Left lung (tissue), 10 donors: Measurements from ENCODE around the gene ZNF491. TPM values are rescaled to one million over a fixed set of nuclear protein-coding genes. Genes with fewer than 3 reads are reported as not detected.
"Not testable (repeated sequence)": the region's sequence is repeated elsewhere in the genome, so short reads cannot be mapped to it uniquely, and the experiment has no call there.

Experiments
- ATAC-seq: fragments of 200-7000 bp; cut with Tn5 transposase; one replicate; pipeline ENCODE4 v1.9.1; 2020; ENCODE audit warnings: moderate library complexity
- DNase-seq, 4 donors: peaks; one replicate each; pipeline ENCODE4 v3.0.0-alpha.2; 2013 to 2020
- H3K27ac ChIP-seq, 2 donors: fragments of 200-600 bp; sonication (generic) in 1 of 2; one replicate each; pipeline versions ENCODE4 v1.5.0 to v1.8.0; 2020 to 2021
- H3K27me3 ChIP-seq, 2 donors: fragments of 200-600 bp; sonication (generic) in 1 of 2; one replicate each; pipeline versions ENCODE4 v1.5.0 to v1.8.0; 2020 to 2021
- H3K36me3 ChIP-seq, 2 donors: fragments of 200-600 bp; sonication (generic) in 1 of 2; one replicate each; pipeline versions ENCODE4 v1.5.0 to v1.8.0; 2020 to 2021
- H3K4me1 ChIP-seq, 2 donors: fragments of 200-600 bp; one replicate each; pipeline ENCODE4 v1.8.0; 2021
- H3K4me3 ChIP-seq, 2 donors: fragments of 200-600 bp; sonication (generic) in 1 of 2; one replicate each; pipeline versions ENCODE4 v1.5.0 to v1.8.0; 2020 to 2021; ENCODE audit warnings: mild to moderate bottlenecking in 1 of 2
- H3K9me3 ChIP-seq, 2 donors: fragments of 200-600 bp; sonication (generic) in 1 of 2; one replicate each; pipeline versions ENCODE4 v1.5.0 to v1.8.0; 2020 to 2021
- intact Hi-C, 2 donors: fragments of 100-400 bp; cut with DNase I; formaldehyde crosslinking; loops; one replicate each; pipeline versions ENCODE4 v1.11.2 to v1.14.2; 2022
- polyA plus RNA-seq, 6 donors: library from polyadenylated mRNA; unstranded; fragments of 120-200 nt; gene quantifications; one replicate each; pipeline ENCODE4 v1.2.1, GENCODE V29; 2013; ENCODE audit not compliant: insufficient read length in 6 of 6
- total RNA-seq, 2 donors: library from RNA; stranded (reverse); fragmentation: NEBNext Ultra II Directional; extraction: Animal tissue kit (Norgen Biotek cat#: 25700); gene quantifications; one replicate each; pipeline ENCODE4 v1.2.1, GENCODE V29; 2021
- TF ChIP-seq, protein P1 (sequence below), 2 donors: fragments of 200-600 bp; sonication (generic) in 1 of 2; IDR thresholded peaks; one replicate each; pipeline versions ENCODE4 v1.5.0 to v1.8.0; 2021; ENCODE audit warnings: antibody characterized with exemption in 2 of 2
- donor health status: DM: no; HTN: yes; CAD: no.
- donor health status: DM: no; HTN: no; CAD: no.

ZNF491 gene
- total and polyA plus RNA-seq, 8 donors: 2.0 to 10.2 (median 8.7) TPM

DNA sequence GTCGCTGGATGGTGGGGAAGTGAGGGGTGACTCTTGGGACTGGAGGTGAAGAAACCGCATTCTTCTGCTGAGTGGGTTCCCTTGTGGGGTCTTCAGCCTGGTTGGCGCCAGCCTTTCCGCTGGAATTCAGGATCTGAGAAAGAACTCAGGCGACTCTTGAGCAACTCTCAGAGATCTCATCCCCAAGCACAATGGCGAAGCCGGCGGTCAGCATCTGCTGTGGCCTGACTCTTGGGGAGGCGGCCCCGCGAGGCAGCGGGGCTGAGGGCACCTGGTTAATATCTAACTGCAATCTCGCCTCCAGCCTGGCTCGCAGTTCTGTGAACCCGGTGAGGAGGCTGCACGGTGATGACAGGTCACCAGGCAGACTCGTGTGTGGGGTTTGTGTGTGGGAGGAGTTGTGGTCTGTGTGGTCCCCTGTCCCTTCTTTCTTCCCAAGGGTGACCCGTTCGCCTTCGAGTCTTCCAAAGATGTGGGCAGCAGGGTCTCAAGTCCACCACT lies 30.6 kb upstream of the ZNF491 start:
- Histone ChIP-seq H3K4me1 (peaks cover 6 to 16% of the 10 kb centered on the region in 2 donors), H3K27me3 (no peaks in the 10 kb centered on the region), H3K9me3 (peaks cover 3 to 31% of the 10 kb centered on the region in 2 donors), H3K36me3 (no peaks in the 10 kb centered on the region), H3K27ac (peak overlapping the region; percentile 92 to 93), H3K4me3 (peak overlapping the region; percentile 71 to 72)
- ATAC-seq: peak; percentile 64
- intact Hi-C loops: no loop called here
- TF ChIP-seq, protein P1, sequence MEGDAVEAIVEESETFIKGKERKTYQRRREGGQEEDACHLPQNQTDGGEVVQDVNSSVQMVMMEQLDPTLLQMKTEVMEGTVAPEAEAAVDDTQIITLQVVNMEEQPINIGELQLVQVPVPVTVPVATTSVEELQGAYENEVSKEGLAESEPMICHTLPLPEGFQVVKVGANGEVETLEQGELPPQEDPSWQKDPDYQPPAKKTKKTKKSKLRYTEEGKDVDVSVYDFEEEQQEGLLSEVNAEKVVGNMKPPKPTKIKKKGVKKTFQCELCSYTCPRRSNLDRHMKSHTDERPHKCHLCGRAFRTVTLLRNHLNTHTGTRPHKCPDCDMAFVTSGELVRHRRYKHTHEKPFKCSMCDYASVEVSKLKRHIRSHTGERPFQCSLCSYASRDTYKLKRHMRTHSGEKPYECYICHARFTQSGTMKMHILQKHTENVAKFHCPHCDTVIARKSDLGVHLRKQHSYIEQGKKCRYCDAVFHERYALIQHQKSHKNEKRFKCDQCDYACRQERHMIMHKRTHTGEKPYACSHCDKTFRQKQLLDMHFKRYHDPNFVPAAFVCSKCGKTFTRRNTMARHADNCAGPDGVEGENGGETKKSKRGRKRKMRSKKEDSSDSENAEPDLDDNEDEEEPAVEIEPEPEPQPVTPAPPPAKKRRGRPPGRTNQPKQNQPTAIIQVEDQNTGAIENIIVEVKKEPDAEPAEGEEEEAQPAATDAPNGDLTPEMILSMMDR (IDR thresholded peaks at IDR 0.05): no peak
- peak; percentile 22 to 85 (median 53) for DNase-seq

DNA sequence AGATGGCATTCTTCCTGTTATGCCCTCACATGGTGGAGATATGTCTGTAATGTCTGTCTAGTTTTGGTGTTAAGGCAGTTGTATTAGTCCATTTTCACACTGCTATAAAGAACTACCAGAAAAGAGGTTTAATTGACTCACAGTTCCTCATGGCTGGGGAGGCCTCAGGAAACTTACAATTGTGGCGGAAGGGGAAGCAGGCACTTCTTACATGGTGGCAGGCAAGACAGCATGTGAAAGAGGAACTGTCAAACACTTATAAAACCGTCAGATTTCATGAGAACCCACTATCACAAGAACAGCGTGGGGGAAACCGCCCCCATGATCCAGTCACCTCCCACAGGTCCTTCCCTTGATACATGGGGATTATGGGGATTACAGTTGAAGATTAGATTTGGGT lies 28.3 kb upstream of the ZNF491 start:
- H3K4me3 ChIP-seq: no peak overlapping the region
- ATAC-seq (no peak), DNase-seq (no peak)
- H3K9me3 ChIP-seq: peaks cover 3 to 47% of the 10 kb centered on the region in 2 donors
- H3K4me1 ChIP-seq: peaks cover 6 to 16% of the 10 kb centered on the region in 2 donors
- intact Hi-C loops: no loop called here
- H3K27me3 ChIP-seq: no peaks in the 10 kb centered on the region
- H3K36me3 ChIP-seq: no peaks in the 10 kb centered on the region
- no peak overlapping the region for H3K27ac ChIP-seq
- TF ChIP-seq, protein P1 (IDR thresholded peaks at IDR 0.05): no peak

DNA sequence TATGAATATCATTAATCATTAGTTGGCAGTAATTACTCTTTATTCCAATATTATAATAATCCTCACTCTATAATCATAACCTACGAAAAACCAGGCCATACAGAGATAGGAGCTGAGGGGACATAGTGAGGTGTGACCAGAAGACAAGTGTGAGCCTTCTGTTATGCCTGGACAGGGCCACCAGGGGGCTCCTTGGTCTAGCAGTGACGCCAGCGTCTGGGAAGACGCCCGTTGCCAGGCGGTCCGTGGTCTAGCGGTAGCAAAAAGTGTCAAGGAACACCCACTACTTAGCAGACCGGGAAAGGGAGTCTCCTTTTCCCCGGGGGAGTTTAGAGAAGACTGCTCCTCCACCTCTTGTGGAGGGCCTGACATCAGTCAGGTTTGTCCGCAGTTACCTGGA lies 26.8 kb upstream of the ZNF491 start:
- H3K36me3 ChIP-seq, intact Hi-C loops: not testable (repeated sequence)

DNA sequence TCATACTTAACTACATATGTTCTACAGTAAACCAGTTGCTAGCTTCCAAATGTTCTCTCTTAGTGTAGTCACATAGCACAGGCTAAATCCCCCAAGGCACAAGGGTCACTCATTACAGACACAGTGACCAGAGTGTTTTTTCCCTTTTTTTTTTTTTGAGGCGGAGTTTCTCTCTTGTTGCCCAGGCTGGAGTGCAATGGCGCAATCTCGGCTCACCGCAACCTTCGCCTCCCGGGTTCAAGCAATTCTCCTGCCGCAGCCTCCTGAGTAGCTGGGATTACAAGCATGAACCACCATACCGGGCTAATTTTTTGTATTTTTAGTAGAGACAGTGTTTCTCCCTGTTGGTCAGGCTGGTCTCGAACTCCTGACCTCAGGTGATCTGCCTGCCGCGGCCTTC lies 21.7 kb upstream of the ZNF491 start:
- H3K4me1 ChIP-seq, H3K27ac ChIP-seq, H3K27me3 ChIP-seq, H3K4me3 ChIP-seq, intact Hi-C loops, ATAC-seq, DNase-seq: not testable (repeated sequence)
- Histone ChIP-seq H3K36me3 (peaks cover 7 to 44% of the 10 kb centered on the region in 2 donors), H3K9me3 (peaks cover 10 to 90% of the 10 kb centered on the region in 2 donors)

More for the DNA sequence above, 26.8 kb upstream of the ZNF491 start:
- not testable (repeated sequence) for ATAC-seq, H3K4me3 ChIP-seq, DNase-seq, H3K27ac ChIP-seq, H3K27me3 ChIP-seq
- peaks cover 6 to 13% of the 10 kb centered on the region in 2 donors for H3K4me1 ChIP-seq
- peaks cover 3 to 58% of the 10 kb centered on the region in 2 donors for H3K9me3 ChIP-seq

DNA sequence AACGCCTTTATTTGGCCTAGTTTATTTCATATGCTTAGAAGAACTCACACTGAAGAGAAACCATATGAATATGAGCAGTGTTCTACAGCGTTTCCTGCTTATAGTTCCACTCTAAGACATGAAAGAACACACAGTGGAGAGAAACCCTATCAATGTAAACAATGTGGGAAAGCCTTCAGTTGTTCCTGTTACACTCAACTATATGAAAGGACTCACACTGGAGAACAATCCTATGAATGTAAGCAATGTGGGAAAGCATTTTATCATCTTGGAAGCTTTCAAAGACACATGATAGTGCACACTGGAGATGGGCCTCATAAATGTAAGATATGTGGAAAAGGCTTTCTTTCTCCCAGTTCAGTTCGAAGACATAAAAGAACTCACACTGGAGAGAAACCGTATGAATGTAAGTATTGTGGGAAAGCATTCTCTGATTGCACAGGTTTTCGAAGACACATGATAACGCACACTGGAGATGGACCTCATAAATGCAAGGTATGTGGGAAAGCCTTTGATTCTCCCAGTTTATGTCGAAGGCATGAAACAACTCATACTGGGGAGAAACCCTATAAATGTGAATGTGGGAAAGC lies 17.8 kb upstream of the ZNF491 start:
- peaks cover 7 to 52% of the 10 kb centered on the region in 2 donors for H3K36me3 ChIP-seq
- TF ChIP-seq, protein P1 (IDR thresholded peaks at IDR 0.05): no peak
- no peaks in the 10 kb centered on the region for H3K27me3 ChIP-seq
- H3K4me1 ChIP-seq: no peaks in the 10 kb centered on the region
- H3K4me3 ChIP-seq: no peak overlapping the region
- intact Hi-C loops: no loop called here
- H3K27ac ChIP-seq: no peak overlapping the region
- DNase-seq (no peak), ATAC-seq (no peak)
- H3K9me3 ChIP-seq: peaks cover 9 to 96% of the 10 kb centered on the region in 2 donors

DNA sequence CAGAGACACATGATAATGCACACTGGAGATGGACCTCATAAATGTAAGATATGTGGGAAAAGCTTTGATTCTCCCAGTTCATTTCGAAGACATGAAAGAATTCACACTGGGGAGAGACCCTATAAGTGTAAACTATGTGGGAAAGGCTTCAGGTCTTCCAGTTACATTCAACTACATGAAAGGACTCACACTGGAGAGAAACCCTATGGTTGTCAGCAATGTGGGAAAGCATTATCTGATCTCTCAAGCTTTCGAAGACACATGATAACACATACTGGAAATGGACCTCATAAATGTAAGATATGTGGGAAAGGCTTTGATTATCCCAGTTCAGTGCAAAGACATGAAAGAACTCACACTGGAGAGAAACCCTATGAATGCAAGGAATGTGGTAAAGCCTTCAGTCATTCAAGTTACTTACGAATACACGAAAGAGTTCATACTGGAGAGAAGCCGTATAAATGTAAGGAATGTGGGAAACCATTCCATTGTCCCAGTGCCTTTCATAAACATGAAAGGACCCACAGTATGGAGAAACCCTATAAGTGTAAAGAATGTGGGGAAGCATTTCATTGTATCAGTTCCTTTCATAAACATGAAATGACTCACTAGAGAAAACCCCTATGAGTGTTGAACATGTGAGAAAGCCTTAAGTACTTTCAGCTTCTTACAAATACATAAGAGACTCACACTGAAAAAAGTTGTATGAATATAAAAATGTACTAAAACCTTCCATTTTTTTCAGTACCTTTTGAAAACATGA lies 16.8 kb upstream of the ZNF491 start:
- H3K36me3 ChIP-seq: peaks cover 7 to 52% of the 10 kb centered on the region in 2 donors
- DNase-seq (no peak), ATAC-seq (no peak)
- TF ChIP-seq, protein P1 (IDR thresholded peaks at IDR 0.05): no peak
- H3K4me3 ChIP-seq: no peak overlapping the region
- H3K27ac ChIP-seq: no peak overlapping the region
- H3K9me3 ChIP-seq: peaks cover 9 to 97% of the 10 kb centered on the region in 2 donors
- no peaks in the 10 kb centered on the region for H3K4me1 ChIP-seq
- intact Hi-C loops: no loop called here
- no peaks in the 10 kb centered on the region for H3K27me3 ChIP-seq
